Thyroid gland (tissue), 4 donors: ENCODE data around the gene VPS52. TPM values are rescaled to one million over a fixed set of nuclear protein-coding genes. Genes with fewer than 3 reads are reported as not detected.
A peak's percentile ranks its signal among the peaks of the same experiment; 100 is the strongest.

Experiments used
- DNase-seq, 2 donors: peaks; one replicate each; pipeline ENCODE4 v3.0.0-alpha.2; 2019
- H3K27ac ChIP-seq, 3 donors: fragments of 200-600 bp; sonication (generic); 1 replicate in 2 of 3; 2 replicates in 1 of 3; pipeline ENCODE4 v1.5.1; 2016 to 2019; ENCODE audit warnings: mild to moderate bottlenecking in 1 of 3, moderate library complexity in 1 of 3
- H3K27me3 ChIP-seq: fragments of 200-600 bp; sonication (generic); one replicate; pipeline ENCODE4 v1.5.1; 2019
- H3K36me3 ChIP-seq, 2 donors: fragments of 200-600 bp; sonication (generic); one replicate each; pipeline ENCODE4 v1.5.1; 2016 to 2019
- H3K4me1 ChIP-seq, 2 donors: fragments of 200-600 bp; sonication (generic); one replicate each; pipeline ENCODE4 v1.5.1; 2017 to 2019
- H3K4me3 ChIP-seq, 3 donors: fragments of 200-600 bp; sonication (generic); replicated peaks in 1 of 3; 1 replicate in 2 of 3; 2 replicates in 1 of 3; pipeline ENCODE4 v1.5.1; 2016; ENCODE audit warnings: mild to moderate bottlenecking in 1 of 3
- H3K9me3 ChIP-seq: fragments of 200-600 bp; sonication (generic); one replicate; pipeline ENCODE4 v1.5.1; 2017
- POLR2A ChIP-seq, 2 donors: fragments of 450-650 bp; IDR thresholded peaks; one replicate each; pipeline ENCODE4 v1.6.1; 2017; ENCODE audit warnings: antibody characterized with exemption in 2 of 2, mild to moderate bottlenecking in 2 of 2, moderate library complexity in 1 of 2
- WGBS, 2 donors: methylation state at CpG; one replicate each; pipeline ENCODE4 v1.1.5; 2017; 5-methylcytosine and 5-hydroxymethylcytosine counted together
- intact Hi-C: fragments of 100-400 bp; cut with DNase I; formaldehyde crosslinking; loops from one replicate; pipeline ENCODE4 v1.15.1; 2023
- total RNA-seq, 4 donors: library from RNA; depleted of rRNA; stranded (reverse); fragments of >200 nt; gene quantifications; one replicate each; pipeline ENCODE4 v1.2.3, GENCODE V29; 2016
- TF ChIP-seq, protein P1 (sequence below), 6 experiments: fragments of 200-600 bp in 3 of 6; fragments of 450-650 bp in 3 of 6; sonication (generic) in 3 of 6; IDR thresholded peaks; one replicate each; pipeline ENCODE4 v1.5.1; 2016 to 2019; ENCODE audit warnings: antibody characterized with exemption in 6 of 6, mild to moderate bottlenecking in 2 of 6, inconsistent platforms in 1 of 6, moderate library complexity in 1 of 6

Gene VPS52
- total RNA-seq, 4 donors from 2014 or later, result 45.5 to 64.8 (median 54.8) TPM

DNA sequence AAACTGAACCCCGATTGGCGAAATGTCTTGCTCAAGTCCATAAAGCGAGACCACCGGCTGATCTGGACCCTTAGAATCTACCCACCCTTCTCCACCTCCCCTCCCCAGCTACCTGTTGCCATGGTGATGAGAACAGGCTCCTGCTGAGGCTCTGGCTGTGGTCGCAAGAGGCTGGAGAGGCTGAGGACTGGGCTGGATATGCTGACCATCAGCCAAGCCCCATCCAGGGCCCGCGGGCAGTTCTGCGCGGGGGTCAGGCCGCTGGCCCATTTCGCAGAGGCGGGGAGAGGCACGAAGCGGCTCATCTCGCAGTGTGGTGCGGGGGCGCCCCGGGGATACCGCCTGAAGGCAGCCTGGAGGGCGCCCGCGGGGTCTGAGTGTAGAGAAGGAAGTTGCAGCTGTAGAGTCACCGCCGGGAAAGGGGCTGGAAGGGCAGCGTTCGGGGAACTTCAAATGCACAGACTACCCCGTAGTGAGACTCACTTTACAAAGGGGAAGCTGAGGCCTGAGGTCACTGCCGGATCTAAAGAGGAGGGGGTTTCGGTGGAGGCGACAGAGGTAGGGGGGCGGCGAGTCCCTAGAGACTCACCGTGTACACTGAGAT lies 41.5 kb upstream of the VPS52 start:
- Histone ChIP-seq H3K4me1 (peaks cover 24 to 40% of the 10 kb centered on the region in 2 donors), H3K36me3 (no peaks in the 10 kb centered on the region), H3K27ac (peak overlapping the region; percentile 94 to 99 (median 98)), H3K9me3 (no peaks in the 10 kb centered on the region), H3K4me3 (peak overlapping the region; percentile 19 to 92 (median 35)), H3K27me3 (no peaks in the 10 kb centered on the region)
- intact Hi-C loops, result no loop called here
- WGBS, 2 donors, result 0 to 1% methylated on average over 13 to 33 of the region's 33 CpGs
- TF ChIP-seq, protein P1, sequence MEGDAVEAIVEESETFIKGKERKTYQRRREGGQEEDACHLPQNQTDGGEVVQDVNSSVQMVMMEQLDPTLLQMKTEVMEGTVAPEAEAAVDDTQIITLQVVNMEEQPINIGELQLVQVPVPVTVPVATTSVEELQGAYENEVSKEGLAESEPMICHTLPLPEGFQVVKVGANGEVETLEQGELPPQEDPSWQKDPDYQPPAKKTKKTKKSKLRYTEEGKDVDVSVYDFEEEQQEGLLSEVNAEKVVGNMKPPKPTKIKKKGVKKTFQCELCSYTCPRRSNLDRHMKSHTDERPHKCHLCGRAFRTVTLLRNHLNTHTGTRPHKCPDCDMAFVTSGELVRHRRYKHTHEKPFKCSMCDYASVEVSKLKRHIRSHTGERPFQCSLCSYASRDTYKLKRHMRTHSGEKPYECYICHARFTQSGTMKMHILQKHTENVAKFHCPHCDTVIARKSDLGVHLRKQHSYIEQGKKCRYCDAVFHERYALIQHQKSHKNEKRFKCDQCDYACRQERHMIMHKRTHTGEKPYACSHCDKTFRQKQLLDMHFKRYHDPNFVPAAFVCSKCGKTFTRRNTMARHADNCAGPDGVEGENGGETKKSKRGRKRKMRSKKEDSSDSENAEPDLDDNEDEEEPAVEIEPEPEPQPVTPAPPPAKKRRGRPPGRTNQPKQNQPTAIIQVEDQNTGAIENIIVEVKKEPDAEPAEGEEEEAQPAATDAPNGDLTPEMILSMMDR (IDR thresholded peaks at IDR 0.05), result no peak
- TF ChIP-seq POLR2A (IDR thresholded peaks at IDR 0.05), result no peak
- peak; percentile 37 to 45 for DNase-seq

DNA sequence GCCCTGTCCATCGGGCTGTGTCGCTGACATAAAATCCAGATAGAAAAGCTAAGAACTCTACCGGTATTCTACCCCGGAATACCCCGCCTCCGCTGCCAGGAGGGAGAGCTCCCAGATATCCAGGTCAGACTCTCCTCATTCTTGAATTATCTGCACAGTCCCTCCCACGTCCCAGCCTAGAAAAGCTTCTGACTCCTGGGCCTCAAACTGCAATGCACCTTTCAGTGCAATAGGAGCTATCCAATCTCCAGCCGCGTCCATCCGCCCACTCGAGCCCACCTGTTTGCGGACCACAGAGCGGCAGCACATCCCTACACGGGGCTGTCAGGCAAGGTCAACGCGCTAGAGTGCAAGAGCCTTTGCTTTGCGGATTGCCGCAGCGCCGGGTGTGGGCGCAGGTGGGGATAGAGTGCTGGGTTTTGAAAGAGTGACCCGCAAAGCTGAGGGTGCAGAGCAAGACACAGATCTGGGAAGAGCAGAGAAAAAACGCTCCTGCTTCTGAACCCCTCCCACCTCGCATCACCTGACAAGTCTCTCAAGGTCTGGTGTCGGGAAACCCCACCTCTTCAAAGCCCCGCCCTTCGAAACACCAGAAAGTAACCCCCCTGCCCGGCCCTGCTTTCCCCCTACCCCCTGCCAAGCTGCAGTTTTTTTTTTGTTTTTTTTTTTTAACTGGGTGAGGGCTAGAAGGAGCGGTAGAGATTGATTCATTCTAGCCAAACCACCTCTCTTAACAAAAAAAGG lies 40.9 kb upstream of the VPS52 start:
- Histone ChIP-seq H3K4me3 (peak overlapping the region; percentile 29 to 92 (median 35)), H3K4me1 (peaks cover 24 to 39% of the 10 kb centered on the region in 2 donors), H3K27ac (peak overlapping the region; percentile 94 to 99 (median 98)), H3K27me3 (no peaks in the 10 kb centered on the region), H3K36me3 (no peaks in the 10 kb centered on the region), H3K9me3 (no peaks in the 10 kb centered on the region)
- 4 to 7% methylated on average over 18 to 29 of the region's 29 CpGs for WGBS, 2 donors
- TF ChIP-seq POLR2A (IDR thresholded peaks at IDR 0.05), result peak in 1 of 2 donors; percentile 45
- TF ChIP-seq, protein P1 (IDR thresholded peaks at IDR 0.05), result peak in 1 of 6 experiments; percentile 15
- intact Hi-C loops, result no loop called here
- DNase-seq, result peak; percentile 95 to 98

DNA sequence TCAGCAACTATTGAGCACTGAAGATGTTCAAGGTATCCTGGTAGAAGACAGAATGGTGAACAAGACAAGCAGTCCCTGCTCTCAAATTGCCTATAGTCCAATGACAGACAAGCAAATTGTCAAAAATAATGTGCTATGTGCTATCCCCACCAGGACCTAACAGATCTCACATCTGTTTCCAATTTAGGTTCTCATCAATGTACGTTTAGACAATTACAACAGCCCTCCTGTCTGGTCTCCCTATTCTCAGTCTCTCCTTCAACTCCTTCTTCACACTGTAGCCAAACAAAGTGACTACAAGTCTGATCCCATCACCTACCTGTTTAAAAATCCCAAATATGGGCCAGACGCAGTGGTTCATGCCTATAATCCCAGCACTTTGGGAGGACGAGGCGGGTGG lies 34.7 kb upstream of the VPS52 start:
- intact Hi-C loops, result no loop called here

DNA sequence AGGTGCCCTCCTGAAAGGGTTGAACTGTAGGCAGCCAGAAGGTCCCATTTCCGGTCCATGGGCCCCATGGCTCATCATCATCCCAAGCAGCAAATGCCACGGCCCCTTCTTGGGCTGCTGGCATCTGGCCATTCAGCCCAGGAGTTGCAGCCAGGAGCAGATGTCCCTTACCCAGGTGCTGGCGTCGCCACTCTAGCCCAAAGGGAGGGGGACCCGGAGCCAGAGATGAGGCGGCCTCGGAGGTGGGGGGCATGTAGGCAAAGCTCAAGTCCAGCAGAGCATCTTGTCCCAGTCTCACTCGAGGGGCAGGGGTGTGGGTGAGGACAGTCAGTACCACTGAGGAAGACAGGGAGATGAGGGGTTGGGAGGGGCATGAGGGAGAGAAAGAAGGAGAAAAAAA lies 33.4 kb upstream of the VPS52 start:
- 84 to 88% methylated on average over 8 of the region's 8 CpGs for WGBS, 2 donors
- peaks cover 8 to 26% of the 10 kb centered on the region in 2 donors for H3K36me3 ChIP-seq
- H3K9me3 ChIP-seq, result no peaks in the 10 kb centered on the region
- no peak for DNase-seq
- H3K4me3 ChIP-seq, result no peak overlapping the region
- peaks cover 5 to 12% of the 10 kb centered on the region in 2 donors for H3K4me1 ChIP-seq
- H3K27ac ChIP-seq, result peak overlapping the region in 1 of 3 donors; percentile 10
- H3K27me3 ChIP-seq, result no peaks in the 10 kb centered on the region
- TF ChIP-seq, protein P1 (IDR thresholded peaks at IDR 0.05), result no peak
- no peak for TF ChIP-seq POLR2A (IDR thresholded peaks at IDR 0.05)
- intact Hi-C loops, result no loop called here

More for the DNA sequence above, 34.7 kb upstream of the VPS52 start:
- Histone ChIP-seq H3K27me3 (no peaks in the 10 kb centered on the region), H3K9me3 (no peaks in the 10 kb centered on the region), H3K4me1 (peaks cover 0 to 2% of the 10 kb centered on the region in 2 donors), H3K4me3 (no peak overlapping the region), H3K27ac (no peak overlapping the region), H3K36me3 (peaks cover 8 to 26% of the 10 kb centered on the region in 2 donors)
- no peak for DNase-seq
- no peak for TF ChIP-seq POLR2A (IDR thresholded peaks at IDR 0.05)
- TF ChIP-seq, protein P1 (IDR thresholded peaks at IDR 0.05), result no peak
- WGBS, 2 donors, result 87 to 91% methylated on average over 4 of the region's 4 CpGs

DNA sequence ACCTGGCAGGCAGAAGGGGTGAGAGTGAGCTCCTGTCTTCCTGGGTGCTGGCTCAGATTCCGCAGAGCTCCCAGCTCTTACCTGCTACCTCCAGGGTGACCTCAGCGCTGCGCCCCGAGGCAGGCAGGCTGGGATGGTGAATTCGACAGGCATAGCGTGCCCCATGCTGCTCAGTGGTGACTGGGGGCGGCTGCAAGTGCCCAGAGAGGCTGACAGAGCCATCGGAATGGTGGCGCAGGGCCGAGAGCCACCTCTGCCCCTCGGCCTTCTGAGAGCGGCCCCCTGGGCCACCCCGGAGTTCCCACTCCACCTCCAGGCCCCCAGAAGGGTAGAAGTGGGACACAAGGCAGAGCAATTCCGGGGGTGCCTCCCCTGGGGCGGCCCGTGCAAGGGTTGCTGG lies 32.5 kb upstream of the VPS52 start:
- no peak overlapping the region for H3K27ac ChIP-seq
- DNase-seq, result no peak
- no peaks in the 10 kb centered on the region for H3K9me3 ChIP-seq
- peaks cover 7 to 13% of the 10 kb centered on the region in 2 donors for H3K4me1 ChIP-seq
- H3K36me3 ChIP-seq, result peaks cover 8 to 26% of the 10 kb centered on the region in 2 donors
- H3K4me3 ChIP-seq, result no peak overlapping the region
- intact Hi-C loops, result no loop called here
- no peak for TF ChIP-seq POLR2A (IDR thresholded peaks at IDR 0.05)
- H3K27me3 ChIP-seq, result no peaks in the 10 kb centered on the region
- 93 to 96% methylated on average over 3 to 9 of the region's 16 CpGs for WGBS, 2 donors
